Measurements from ENCODE around the gene TTLL7. TPM values are rescaled to one million over a fixed set of nuclear protein-coding genes. Genes with fewer than 3 reads are reported as not detected.

The TTLL7 gene
- total RNA-seq, 1 donor from 2014 or later, result 37.9 TPM

- Histone ChIP-seq H3K9me3 (ENCODE audit: low read depth) (no peaks in the 10 kb centered on the region), H3F3A (ENCODE audit: low read depth) (no peaks in the 10 kb centered on the region), H3K27ac (no peak overlapping the region), H3K79me2 (ENCODE audit: low read depth) (no peaks in the 10 kb centered on the region), H3K36me3 (no peaks in the 10 kb centered on the region), H3K9ac (no peak overlapping the region), H3K27me3 (no peaks in the 10 kb centered on the region), H4K20me1 (ENCODE audit: low read depth) (no peaks in the 10 kb centered on the region), H2AFZ (replicated peaks) (no peak overlapping the region), H3K4me3 (no peak overlapping the region), H3K4me1 (no peaks in the 10 kb centered on the region), H3K4me2 (no peak overlapping the region)
- Mint-ChIP-seq H3K4me1 (no peaks in the 10 kb centered on the region), H3K9me3 (no peaks in the 10 kb centered on the region), H3K27me3 (ENCODE audit: insufficient read depth, low read depth) (no peaks in the 10 kb centered on the region), H3K36me3 (peaks cover 2% of the 10 kb centered on the region), H3K27ac (no peak overlapping the region), H3K4me3 (no peak overlapping the region)
- TF ChIP-seq EZH2 (IDR thresholded peaks at IDR 0.05) (no peak), EZH2phosphoT487 (IDR thresholded peaks at IDR 0.05) (no peak)
- TF ChIP-seq, protein P1, sequence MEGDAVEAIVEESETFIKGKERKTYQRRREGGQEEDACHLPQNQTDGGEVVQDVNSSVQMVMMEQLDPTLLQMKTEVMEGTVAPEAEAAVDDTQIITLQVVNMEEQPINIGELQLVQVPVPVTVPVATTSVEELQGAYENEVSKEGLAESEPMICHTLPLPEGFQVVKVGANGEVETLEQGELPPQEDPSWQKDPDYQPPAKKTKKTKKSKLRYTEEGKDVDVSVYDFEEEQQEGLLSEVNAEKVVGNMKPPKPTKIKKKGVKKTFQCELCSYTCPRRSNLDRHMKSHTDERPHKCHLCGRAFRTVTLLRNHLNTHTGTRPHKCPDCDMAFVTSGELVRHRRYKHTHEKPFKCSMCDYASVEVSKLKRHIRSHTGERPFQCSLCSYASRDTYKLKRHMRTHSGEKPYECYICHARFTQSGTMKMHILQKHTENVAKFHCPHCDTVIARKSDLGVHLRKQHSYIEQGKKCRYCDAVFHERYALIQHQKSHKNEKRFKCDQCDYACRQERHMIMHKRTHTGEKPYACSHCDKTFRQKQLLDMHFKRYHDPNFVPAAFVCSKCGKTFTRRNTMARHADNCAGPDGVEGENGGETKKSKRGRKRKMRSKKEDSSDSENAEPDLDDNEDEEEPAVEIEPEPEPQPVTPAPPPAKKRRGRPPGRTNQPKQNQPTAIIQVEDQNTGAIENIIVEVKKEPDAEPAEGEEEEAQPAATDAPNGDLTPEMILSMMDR (IDR thresholded peaks at IDR 0.05), result no peak
- DNase-seq (ENCODE audit: low spot score), result no peak
These were observed 66.7 kb downstream of the TTLL7 start for GRCh38 chr1:83932281-83932680.

GRCh38 chr1:83931658-83932253 lies 67.2 kb downstream of the TTLL7 start:
- TF ChIP-seq EZH2phosphoT487 (IDR thresholded peaks at IDR 0.05) (no peak), EZH2 (IDR thresholded peaks at IDR 0.05) (no peak)
- TF ChIP-seq, protein P1 (IDR thresholded peaks at IDR 0.05), result peak; percentile 86
- H3K27me3 ChIP-seq, result no peaks in the 10 kb centered on the region
- Mint-ChIP-seq H3K36me3 (peaks cover 1% of the 10 kb centered on the region), H3K4me3 (no peak overlapping the region), H3K4me1 (no peaks in the 10 kb centered on the region), H3K27me3 (ENCODE audit: insufficient read depth, low read depth) (no peaks in the 10 kb centered on the region), H3K9me3 (no peaks in the 10 kb centered on the region), H3K27ac (no peak overlapping the region)
- no peak overlapping the region for H3K4me2 ChIP-seq
- H4K20me1 ChIP-seq (ENCODE audit: low read depth), result no peaks in the 10 kb centered on the region
- H2AFZ ChIP-seq (replicated peaks), result no peak overlapping the region
- no peak overlapping the region for H3K4me3 ChIP-seq
- no peaks in the 10 kb centered on the region for H3K79me2 ChIP-seq (ENCODE audit: low read depth)
- no peaks in the 10 kb centered on the region for H3F3A ChIP-seq (ENCODE audit: low read depth)
- peak; percentile 74 for DNase-seq (ENCODE audit: low spot score)
- no peaks in the 10 kb centered on the region for H3K4me1 ChIP-seq
- no peaks in the 10 kb centered on the region for H3K36me3 ChIP-seq
- H3K9me3 ChIP-seq (ENCODE audit: low read depth), result no peaks in the 10 kb centered on the region
- H3K9ac ChIP-seq, result no peak overlapping the region
- no peak overlapping the region for H3K27ac ChIP-seq

- no peak overlapping the region for H3K27ac Mint-ChIP-seq
These were observed 69.7 kb downstream of the TTLL7 start for GRCh38 chr1:83929184-83929583.

More at GRCh38 chr1:83929184-83929583, 69.7 kb downstream of the TTLL7 start:
- no peaks in the 10 kb centered on the region for H3F3A ChIP-seq (ENCODE audit: low read depth)
- H4K20me1 ChIP-seq (ENCODE audit: low read depth), result no peaks in the 10 kb centered on the region
- Mint-ChIP-seq H3K27me3 (ENCODE audit: insufficient read depth, low read depth) (no peaks in the 10 kb centered on the region), H3K4me1 (no peaks in the 10 kb centered on the region), H3K36me3 (no peaks in the 10 kb centered on the region), H3K9me3 (no peaks in the 10 kb centered on the region), H3K4me3 (no peak overlapping the region)
- no peak for TF ChIP-seq EZH2 (IDR thresholded peaks at IDR 0.05)
- TF ChIP-seq, protein P1 (IDR thresholded peaks at IDR 0.05), result no peak
- no peak for TF ChIP-seq EZH2phosphoT487 (IDR thresholded peaks at IDR 0.05)
- H3K9me3 ChIP-seq (ENCODE audit: low read depth), result no peaks in the 10 kb centered on the region
- no peak overlapping the region for H3K4me2 ChIP-seq
- no peaks in the 10 kb centered on the region for H3K36me3 ChIP-seq
- no peak overlapping the region for H3K27ac ChIP-seq
- no peaks in the 10 kb centered on the region for H3K27me3 ChIP-seq
- no peak overlapping the region for H3K9ac ChIP-seq
- no peaks in the 10 kb centered on the region for H3K79me2 ChIP-seq (ENCODE audit: low read depth)
- H3K4me3 ChIP-seq, result no peak overlapping the region
- no peak for DNase-seq (ENCODE audit: low spot score)
- H3K4me1 ChIP-seq, result no peaks in the 10 kb centered on the region
- H2AFZ ChIP-seq (replicated peaks), result no peak overlapping the region
